T-helper 1 cell treated with Interleukin-12 subunit alpha and Interleukin-12 subunit beta and Interleukin-4 antibody, amounts not matched to agents 30 μg/mL and 1 μg/mL, for 36 hours (primary cell): ENCODE measurements around the gene ASCL4.

Source experiments
- H3K27ac Mint-ChIP-seq: one replicate; pipeline ENCODE4 v1.8.0; 2021; ENCODE audit warnings: mild to moderate bottlenecking, mixed read lengths
- H3K27me3 Mint-ChIP-seq: one replicate; pipeline ENCODE4 v1.8.0; 2021; ENCODE audit warnings: low read depth, mixed read lengths
- H3K36me3 Mint-ChIP-seq: one replicate; pipeline ENCODE4 v1.8.0; 2021; ENCODE audit warnings: low read depth, mixed read lengths
- H3K4me1 Mint-ChIP-seq: one replicate; pipeline ENCODE4 v1.8.0; 2021; ENCODE audit warnings: low read depth, mixed read lengths
- H3K4me3 Mint-ChIP-seq: one replicate; pipeline ENCODE4 v1.8.0; 2021; ENCODE audit warnings: mild to moderate bottlenecking, moderate library complexity, mixed read lengths
- H3K9me3 Mint-ChIP-seq: one replicate; pipeline ENCODE4 v1.8.0; 2021; ENCODE audit warnings: mixed read lengths

ASCL4 gene

GRCh38 chr12:107788690-107789458 lies 14.4 kb downstream of the ASCL4 start:
- no peak overlapping the region for H3K4me3 Mint-ChIP-seq
- no peaks in the 10 kb centered on the region for H3K9me3 Mint-ChIP-seq
- H3K27ac Mint-ChIP-seq, result no peak overlapping the region
- peaks cover 11% of the 10 kb centered on the region for H3K27me3 Mint-ChIP-seq
- no peaks in the 10 kb centered on the region for H3K36me3 Mint-ChIP-seq
- no peaks in the 10 kb centered on the region for H3K4me1 Mint-ChIP-seq

DNA sequence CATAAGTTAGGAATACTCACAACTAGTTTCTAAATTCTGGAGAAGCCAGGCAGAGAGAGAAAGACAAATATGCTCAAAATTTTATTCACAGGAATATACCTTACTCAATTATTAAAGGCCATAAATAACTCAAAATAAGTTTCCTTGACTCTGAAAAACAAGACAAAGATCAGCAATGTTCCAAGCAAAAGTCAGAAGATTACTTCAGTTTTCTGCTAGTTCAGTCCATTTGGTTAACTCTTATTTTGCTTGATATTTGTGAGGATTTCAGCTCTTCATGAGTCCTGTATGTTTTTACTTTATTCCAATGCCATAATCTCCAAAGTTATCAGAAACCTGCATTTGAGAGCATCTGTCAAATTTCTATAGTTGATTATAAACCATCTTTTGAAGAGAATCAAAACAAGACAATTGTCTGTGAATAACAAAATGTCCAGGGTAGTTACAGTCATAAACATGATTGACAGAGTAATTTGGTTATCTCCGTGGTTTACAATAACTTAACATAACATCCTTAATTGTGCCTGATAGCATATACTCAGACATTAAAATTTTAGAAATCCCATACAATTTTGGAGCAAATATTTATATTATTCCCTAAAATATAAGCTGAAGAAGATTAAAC lies 17.1 kb downstream of the ASCL4 start:
- Mint-ChIP-seq H3K36me3 (no peaks in the 10 kb centered on the region), H3K27me3 (peaks cover 25% of the 10 kb centered on the region), H3K27ac (no peak overlapping the region), H3K4me1 (no peaks in the 10 kb centered on the region), H3K4me3 (no peak overlapping the region), H3K9me3 (no peaks in the 10 kb centered on the region)

DNA sequence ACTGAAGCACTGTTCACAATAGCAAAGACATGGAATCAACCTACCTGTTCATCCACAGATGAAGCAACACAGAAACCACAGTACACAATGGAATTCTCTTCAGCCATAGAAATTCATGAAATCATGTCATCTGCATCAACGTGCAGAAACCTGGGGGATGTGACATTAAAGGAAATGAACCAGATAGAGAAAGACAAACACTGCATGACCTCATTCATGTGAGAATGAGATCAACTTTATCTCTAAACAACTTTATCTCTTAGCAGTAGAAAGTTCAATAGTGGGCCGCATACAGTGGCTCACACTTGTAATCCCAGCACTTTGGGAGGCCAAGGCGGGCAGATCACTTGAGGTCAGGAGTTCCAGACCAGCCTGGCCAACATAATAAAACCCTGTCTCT lies 19.9 kb downstream of the ASCL4 start:
- Mint-ChIP-seq H3K4me1 (no peaks in the 10 kb centered on the region), H3K9me3 (no peaks in the 10 kb centered on the region), H3K4me3 (no peak overlapping the region), H3K27me3 (peaks cover 32% of the 10 kb centered on the region), H3K36me3 (no peaks in the 10 kb centered on the region), H3K27ac (no peak overlapping the region)

DNA sequence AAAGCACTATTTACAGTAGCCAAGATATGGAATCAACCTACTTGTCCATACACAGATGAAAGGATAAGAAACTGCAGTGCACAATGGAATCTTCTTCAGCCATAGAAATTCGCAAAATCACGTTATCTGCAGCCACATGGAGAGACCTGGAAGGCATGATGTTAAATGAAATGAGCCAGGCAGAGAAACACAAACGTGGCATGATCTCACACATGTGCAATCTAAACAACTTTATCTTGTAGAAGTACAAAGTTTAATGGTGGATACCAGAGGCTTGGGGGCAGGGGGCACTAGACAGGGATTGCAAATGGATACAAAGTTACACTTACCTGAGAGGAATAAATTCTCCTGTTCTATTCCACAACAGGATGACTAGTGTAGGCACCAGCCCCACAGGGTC lies 24.1 kb downstream of the ASCL4 start:
- Mint-ChIP-seq H3K27ac (no peak overlapping the region), H3K27me3 (peaks cover 28% of the 10 kb centered on the region), H3K4me1 (no peaks in the 10 kb centered on the region), H3K36me3 (no peaks in the 10 kb centered on the region), H3K4me3 (no peak overlapping the region), H3K9me3 (no peaks in the 10 kb centered on the region)

GRCh38 chr12:107801150-107801549 lies 26.6 kb downstream of the ASCL4 start:
- H3K27me3 Mint-ChIP-seq, result peaks cover 18% of the 10 kb centered on the region

DNA sequence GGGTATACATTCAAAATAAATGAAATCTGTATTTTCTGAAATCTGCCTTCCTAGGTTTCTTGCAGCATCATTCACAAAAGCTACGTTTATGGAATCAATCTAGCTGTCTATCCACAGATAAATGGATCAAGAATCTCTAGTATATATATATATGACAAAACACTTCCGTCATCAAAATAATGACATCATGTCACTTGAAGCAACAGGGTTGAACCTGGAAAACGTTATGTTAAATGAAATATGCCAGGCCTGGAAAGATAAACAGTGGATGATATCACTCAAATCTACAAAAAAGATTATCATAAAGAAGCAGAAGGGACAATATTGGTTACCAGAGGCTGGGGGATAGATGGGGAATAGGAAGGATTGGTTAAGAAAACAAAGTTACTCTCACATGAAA lies 28.6 kb downstream of the ASCL4 start:
- Mint-ChIP-seq H3K9me3 (no peaks in the 10 kb centered on the region), H3K27me3 (peaks cover 11% of the 10 kb centered on the region), H3K36me3 (no peaks in the 10 kb centered on the region), H3K27ac (no peak overlapping the region), H3K4me3 (no peak overlapping the region), H3K4me1 (no peaks in the 10 kb centered on the region)

More at GRCh38 chr12:107801150-107801549, 26.6 kb downstream of the ASCL4 start:
- no peak overlapping the region for H3K4me3 Mint-ChIP-seq
- no peak overlapping the region for H3K27ac Mint-ChIP-seq
- H3K9me3 Mint-ChIP-seq, result no peaks in the 10 kb centered on the region
- no peaks in the 10 kb centered on the region for H3K4me1 Mint-ChIP-seq
- H3K36me3 Mint-ChIP-seq, result no peaks in the 10 kb centered on the region

- Mint-ChIP-seq H3K4me1 (no peaks in the 10 kb centered on the region), H3K4me3 (no peak overlapping the region), H3K9me3 (no peaks in the 10 kb centered on the region), H3K36me3 (no peaks in the 10 kb centered on the region), H3K27me3 (peaks cover 12% of the 10 kb centered on the region), H3K27ac (no peak overlapping the region)
Observed at GRCh38 chr12:107805488-107806180, 31.1 kb downstream of the ASCL4 start.

DNA sequence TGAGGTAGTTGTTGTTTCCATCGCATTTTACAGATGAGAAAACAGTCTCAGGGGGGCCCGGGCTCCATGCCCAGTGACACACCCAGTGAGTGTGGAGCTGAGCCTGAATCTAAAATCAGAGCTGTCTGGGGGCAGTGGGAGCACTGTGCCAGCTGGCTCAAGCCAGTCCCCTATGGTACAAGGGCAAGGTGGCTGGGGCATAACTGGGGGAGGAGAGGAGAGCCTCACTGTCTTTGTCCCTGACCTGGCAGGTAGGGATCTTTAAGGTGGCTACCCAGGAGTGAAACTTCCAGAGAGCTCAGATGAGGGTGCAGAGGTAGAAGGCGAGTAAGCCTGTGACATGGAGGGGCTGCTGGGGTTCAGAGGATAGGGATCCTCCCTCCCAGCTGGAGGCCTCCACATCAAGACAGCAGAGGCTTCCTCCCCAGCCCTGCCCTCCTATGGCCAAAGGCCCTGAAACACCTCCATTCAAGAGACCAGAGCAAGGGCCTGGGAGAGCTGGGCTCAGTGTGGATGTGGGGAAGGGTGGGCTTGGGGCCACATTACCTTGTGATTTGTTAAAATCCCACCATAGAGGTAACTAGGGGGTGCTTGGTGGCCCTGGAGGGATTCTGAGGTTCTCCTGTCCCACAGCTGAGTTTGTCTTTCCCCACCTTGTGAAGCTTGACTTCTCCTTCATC lies 33.1 kb downstream of the ASCL4 start:
- no peak overlapping the region for H3K4me3 Mint-ChIP-seq
- peaks cover 8% of the 10 kb centered on the region for H3K27me3 Mint-ChIP-seq
- no peak overlapping the region for H3K27ac Mint-ChIP-seq
- no peaks in the 10 kb centered on the region for H3K4me1 Mint-ChIP-seq
- H3K9me3 Mint-ChIP-seq, result no peaks in the 10 kb centered on the region
- H3K36me3 Mint-ChIP-seq, result no peaks in the 10 kb centered on the region

DNA sequence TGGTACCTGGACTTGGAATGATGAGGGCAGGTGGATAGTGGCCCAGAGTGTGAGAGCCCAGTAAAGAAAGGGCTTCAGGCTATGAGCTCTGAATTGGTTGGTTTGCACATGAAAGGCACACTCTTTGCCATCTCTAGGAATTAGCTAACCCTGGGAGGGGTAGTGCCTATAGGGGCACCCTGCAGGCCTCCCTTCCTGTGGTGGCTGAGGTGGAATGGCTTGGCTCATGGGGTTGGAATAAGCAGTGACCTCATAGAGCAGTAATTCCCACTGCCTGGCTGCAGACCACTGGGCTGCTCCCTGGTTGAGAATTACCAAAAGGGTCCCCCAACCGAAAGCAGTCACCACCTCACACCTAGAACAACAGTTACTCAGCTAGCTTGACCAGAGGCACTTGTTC lies 42.7 kb downstream of the ASCL4 start:
- Mint-ChIP-seq H3K9me3 (peaks cover 13% of the 10 kb centered on the region), H3K4me1 (no peaks in the 10 kb centered on the region), H3K36me3 (no peaks in the 10 kb centered on the region), H3K4me3 (no peak overlapping the region), H3K27ac (no peak overlapping the region), H3K27me3 (peaks cover 7% of the 10 kb centered on the region)

DNA sequence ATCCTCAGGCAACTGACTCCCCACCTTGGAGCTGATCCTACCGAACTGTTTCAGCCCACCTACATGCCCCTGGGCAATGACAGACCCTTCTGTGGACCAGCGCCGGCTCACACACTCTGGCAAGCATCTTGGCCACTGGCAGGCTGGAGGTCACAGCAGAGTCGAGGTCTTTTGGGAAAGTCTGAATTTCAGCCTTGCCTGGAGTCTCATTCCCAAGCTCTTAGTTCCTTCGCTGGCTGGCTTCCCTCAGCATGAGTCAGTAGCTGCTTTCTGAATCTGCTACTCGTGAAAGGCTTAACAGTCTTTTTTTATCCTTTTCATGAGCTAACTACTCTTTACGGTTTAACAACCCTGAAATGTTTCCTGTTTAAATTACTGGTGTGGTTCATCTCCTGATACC lies 44.5 kb downstream of the ASCL4 start:
- Mint-ChIP-seq H3K4me3 (no peak overlapping the region), H3K4me1 (no peaks in the 10 kb centered on the region), H3K9me3 (peaks cover 13% of the 10 kb centered on the region), H3K36me3 (no peaks in the 10 kb centered on the region), H3K27me3 (peaks cover 5% of the 10 kb centered on the region), H3K27ac (no peak overlapping the region)

DNA sequence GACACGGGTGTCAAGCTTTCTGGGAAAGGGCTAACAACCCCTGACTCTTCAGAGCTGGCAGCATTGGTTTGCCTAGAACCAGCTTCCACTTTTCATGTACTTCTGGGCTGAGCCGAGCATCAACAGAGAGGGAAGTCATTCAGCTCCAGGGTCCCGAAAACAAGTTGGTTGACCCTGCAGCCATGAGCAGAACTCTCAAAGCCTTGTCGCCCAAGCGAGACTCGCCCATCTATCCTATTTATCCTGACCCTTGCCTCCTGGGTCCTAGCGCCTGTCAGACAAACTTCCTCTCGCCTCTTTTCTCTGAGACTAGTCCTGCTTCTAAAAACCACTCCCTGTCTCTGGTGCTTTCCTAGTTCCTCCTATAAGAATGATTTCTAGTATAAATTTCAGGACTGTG lies 47.9 kb downstream of the ASCL4 start:
- Mint-ChIP-seq H3K36me3 (no peaks in the 10 kb centered on the region), H3K4me3 (no peak overlapping the region), H3K9me3 (peaks cover 32% of the 10 kb centered on the region), H3K27me3 (peaks cover 5% of the 10 kb centered on the region), H3K4me1 (no peaks in the 10 kb centered on the region), H3K27ac (no peak overlapping the region)
